ENCODE measurements around the gene LAX1.

DNA sequence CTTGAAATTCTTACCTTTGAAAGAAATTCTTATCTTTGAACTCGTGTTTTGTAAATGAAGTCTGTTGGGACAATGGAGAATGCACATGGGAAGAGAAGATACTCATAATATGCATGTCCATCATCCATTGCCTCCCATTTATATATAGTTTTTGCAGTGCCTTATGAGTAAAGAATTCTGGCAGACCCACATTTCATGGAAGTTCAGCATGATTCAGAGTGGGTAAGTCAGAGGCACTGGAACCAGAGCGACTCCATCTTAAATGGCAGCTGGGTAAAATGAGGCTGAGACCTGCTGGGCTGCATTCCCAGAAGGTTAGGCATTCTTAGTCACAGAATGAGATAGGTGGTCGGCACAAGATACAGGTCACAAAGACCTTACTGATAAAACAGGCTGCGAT is 13.8 kb downstream of the LAX1 start:
- TF ChIP-seq RAD21 (IDR thresholded peaks at IDR 0.05; ENCODE audit: insufficient read depth, low read depth, low read length), result no peak
- TF ChIP-seq EP300 (IDR thresholded peaks at IDR 0.05; ENCODE audit: borderline replicate concordance in 1 of 2, control insufficient read depth in 1 of 2, low read depth in 2 of 2, low read length in 2 of 2), result no peak
- no peak for TF ChIP-seq ETV6 (conservative IDR thresholded peaks at IDR 0.05 in 1 of 2, IDR thresholded peaks at IDR 0.05 in 1 of 2; ENCODE audit: borderline replicate concordance in 1 of 2, low read depth in 1 of 2)
- TF ChIP-seq RFX5 (IDR thresholded peaks at IDR 0.05; ENCODE audit: low read depth, low read length), result no peak
- no peak for TF ChIP-seq POLR2A (IDR thresholded peaks at IDR 0.05; ENCODE audit: low read depth, low read length)
- no peak for TF ChIP-seq NFYB (IDR thresholded peaks at IDR 0.05; ENCODE audit: insufficient read depth, low read depth, low read length)

Measured in GM12878 (cell line).